ENCODE results near the gene HCFC1.
A peak's percentile ranks its signal among the peaks of the same experiment; 100 is the strongest.

The HCFC1 gene

DNA sequence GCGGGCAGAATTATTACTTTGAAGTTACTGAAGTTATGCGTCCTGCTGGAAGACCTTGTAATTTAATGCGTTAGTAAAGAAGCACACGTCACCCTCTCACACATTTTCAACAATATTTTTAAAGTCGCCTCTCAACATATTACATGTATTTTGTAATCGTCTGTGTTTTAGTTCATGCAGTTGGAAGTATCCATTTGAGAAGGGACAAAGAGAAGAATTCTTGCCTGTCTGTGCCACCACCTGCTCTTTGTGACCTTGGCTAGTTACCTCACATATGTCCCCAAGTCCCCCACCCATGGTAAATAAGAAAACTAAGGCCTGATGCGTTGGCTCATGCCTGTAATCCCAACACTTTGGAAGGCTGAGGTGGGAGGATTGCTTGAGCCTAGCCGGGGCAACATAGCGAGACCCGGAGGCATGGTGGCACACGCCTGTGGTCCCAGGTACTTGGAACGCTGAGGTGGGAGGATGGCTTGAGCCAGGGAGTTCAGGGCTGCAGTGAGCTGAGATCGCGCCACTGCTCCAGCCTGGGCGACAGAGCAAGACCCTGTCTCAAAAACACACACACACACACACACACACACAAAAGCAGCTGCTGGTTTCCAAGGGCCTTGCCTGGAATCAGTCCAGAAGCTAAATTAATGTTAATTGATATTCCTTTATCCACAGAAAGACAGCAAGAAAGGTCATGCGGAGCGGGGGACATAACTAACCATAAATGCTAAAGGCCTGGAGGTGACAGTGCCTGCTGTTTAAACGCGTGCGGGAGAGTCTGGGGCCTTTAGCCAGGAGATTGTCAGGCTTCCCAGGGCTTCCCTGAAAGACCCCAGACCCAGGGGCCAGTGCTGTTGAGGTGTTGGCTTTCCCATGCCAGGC is 1.7 kb upstream of the HCFC1 start:
- DNase-seq, result peak in 2 of 6 experiments; percentile 58 to 67

DNA sequence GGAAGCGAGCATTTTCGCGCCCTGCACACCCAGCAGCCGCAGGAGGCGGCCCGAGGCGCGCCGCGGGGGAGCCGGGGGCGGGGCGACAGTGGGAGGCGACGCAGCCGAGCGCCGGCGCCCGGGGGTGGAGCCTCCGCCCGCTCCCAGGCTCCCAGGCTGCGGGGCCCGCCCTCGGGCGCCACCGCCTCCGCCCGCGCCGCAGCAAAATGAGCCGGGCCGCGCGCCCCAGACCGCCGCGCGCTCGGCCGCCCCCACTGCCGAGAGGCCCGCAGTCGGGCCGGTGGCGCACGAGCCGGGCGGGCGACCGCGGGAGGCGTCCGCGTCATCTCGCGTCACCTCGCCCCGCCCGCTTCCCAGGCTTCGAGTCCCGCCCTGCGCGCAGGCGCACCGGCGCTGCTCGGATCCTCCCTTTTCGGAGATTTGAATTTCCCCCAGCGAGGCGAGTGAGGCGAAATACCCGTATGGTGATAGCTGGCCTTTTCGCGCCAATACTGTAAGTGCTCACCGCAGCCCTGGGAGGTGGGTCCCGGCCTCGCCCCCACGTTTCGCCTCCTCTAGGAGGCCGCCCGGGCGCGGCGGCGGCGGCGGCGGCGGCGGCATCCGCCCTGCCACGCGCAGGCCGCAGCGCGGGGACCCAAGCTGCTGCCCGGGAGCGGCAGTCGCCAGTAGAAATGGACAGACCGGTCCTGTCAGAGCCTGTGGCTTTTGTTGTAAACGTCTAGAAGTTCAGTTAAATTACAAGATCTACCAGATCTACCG is 929 bp upstream of the HCFC1 start, which contains the start of gene TMEM187:
Gene TMEM187 (plus strand): TSS at position 387 of the 759 bp plus-strand sequence. CDS start 9,309 bp downstream, outside the sequence.
- peak; percentile 82 to 96 (median 82) for DNase-seq

DNA sequence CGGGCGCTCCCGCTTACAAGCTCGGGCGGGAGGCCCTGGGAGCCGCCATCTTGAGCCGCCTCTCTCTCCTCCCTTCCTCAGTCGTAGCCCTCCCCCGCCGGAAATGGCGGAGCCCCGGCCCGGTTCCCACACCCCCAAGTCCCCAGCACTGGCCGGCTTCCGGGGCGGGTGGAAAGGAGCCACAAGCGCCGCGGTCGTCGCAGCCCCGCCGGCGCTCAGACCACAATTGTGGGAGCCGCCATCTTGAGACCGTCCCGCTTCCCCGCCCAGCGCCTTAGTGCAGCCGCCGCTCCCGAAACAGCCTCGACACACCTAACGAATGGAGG is 531 bp downstream of the HCFC1 start:
- DNase-seq, result peak; percentile 74 to 96 (median 84)

DNA sequence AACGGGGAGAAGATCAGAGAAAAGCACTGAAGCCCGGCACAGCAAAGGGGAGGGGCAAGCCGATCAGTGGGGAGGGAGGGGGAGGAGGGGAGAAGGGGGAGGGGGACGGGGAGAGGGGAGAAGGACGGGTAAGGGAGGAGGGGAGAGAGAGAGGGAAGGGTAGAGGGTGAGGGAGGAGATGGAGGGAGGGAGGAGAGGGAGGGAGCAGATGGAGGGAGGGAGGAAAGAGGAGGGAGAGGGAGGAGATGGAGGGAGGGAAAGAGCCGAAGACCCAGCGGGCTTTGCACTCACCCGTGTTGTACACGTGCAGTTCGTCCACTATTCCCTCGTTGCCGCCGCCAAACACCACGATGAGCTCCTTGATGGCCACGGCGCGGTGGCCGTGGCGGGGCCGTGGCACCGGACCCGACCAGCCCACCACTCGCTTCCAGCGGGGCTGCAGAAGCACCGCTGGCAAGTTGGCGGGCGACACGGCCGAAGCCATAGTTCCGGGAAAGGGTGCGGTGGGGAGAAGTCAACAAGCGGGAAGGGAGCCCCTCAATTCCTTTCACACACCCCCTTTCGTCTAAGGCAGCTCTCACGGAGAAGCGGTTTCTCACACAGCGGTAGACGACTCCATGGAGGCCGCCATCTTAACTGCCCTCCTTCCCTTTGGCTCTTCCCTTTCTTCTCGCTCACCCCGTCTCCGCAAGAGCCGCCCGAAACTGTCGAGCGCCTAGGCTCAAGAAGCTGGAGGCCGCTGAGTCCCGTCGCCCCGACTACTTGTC is 1.1 kb downstream of the HCFC1 start:
- peak in 2 of 6 experiments; percentile 37 to 94 for DNase-seq

DNA sequence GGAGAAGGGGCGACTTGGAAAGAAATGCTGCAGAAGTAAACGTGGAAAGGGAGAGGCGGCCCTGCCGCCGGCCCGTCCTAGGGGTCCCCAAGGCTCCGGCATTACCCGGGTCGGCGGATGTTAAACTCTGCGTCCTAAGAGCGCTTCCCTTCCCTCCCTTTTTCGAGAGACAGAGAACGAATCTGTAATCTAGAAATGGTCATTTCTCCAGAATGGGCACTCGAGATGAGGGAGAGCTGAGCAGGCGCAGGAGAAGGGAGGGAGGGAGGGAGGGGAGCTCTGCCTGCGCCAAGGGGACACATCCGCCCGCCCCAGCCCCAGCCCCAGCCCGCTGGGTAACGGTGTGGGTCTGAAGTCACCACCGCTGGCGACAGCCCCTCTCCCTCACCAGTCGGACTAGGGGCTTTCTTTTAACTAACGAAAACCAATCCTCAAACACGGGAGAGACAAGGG is 1.7 kb downstream of the HCFC1 start:
- peak in 2 of 6 experiments; percentile 37 to 48 for DNase-seq

DNA sequence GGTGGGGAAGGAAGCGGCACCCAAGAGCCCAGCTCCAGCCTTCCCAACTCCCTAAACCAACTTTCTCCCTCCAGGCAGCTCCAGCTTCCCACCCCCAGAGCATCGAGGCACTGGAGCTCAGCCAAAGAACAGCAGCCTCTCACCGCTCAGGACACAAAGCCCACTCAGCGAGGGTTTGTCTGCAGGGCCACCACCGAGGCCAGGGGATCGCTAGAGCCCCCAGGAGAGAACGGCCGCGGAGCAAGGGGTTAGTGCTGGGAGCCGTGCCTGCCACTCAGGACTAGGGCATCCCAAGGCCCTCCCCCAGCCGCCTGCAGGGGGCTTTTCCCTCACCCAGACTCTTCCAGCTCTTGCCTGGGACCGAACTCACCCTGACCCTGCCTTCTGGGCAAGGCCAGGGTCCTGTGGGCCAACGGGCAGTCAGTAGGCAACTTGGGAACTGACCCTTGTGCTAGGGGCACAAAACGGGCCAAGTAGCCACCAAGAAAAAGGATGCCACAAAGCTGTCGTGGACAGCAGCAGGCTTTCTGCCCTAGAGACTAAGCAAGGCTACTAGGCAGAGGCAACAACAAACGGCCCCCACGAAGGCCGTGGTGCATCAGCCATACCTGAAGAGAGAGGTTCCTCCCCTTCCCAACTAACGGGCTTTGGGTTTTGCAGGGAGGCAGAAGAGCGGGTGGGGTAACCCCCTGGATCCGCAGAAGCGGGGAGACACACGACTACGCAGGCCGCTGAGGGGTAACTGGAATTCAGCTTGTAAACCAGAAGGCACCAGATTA is 2.3 kb downstream of the HCFC1 start:
- DNase-seq, result peak in 2 of 6 experiments; percentile 17 to 48

DNA sequence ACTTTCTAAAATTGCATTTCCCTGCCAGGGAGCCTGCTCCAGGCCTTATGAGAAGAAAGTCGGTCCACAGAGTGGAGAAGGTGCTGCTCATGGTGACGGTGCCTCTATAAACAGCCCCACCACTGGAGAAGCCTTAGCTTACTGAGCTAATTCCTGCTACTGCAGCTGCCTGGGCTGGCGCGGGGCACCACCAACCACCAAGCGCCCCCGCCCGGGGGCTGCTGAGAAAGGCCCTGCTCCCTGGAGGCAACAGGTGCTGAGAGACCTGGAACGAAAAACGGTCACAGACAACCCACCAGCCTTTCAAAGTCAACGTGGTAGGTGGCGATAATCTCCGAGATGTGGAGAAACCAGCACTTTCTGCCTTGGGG is 2.9 kb downstream of the HCFC1 start:
- DNase-seq, result peak; percentile 24 to 54 (median 36)

DNA sequence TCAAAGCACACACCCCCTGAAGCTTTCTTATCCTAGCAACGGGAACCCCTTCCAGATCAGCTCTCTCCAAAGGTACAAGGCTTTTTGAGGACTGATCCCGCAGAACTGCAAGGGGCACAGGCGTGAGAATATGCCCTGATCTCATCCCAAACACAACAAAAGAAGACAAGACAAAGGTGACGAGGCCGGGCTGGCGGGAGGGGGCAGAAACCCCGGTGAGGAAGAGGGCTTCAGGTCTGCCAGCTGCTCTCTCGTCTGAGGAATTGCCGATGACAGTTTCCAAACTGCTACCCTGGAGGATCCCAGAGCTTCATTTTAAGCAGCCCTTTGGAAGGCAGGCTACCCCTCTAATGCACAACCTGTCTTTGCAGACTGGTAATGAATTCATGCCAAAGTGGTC is 3.4 kb downstream of the HCFC1 start:
- DNase-seq, result no peak

DNA sequence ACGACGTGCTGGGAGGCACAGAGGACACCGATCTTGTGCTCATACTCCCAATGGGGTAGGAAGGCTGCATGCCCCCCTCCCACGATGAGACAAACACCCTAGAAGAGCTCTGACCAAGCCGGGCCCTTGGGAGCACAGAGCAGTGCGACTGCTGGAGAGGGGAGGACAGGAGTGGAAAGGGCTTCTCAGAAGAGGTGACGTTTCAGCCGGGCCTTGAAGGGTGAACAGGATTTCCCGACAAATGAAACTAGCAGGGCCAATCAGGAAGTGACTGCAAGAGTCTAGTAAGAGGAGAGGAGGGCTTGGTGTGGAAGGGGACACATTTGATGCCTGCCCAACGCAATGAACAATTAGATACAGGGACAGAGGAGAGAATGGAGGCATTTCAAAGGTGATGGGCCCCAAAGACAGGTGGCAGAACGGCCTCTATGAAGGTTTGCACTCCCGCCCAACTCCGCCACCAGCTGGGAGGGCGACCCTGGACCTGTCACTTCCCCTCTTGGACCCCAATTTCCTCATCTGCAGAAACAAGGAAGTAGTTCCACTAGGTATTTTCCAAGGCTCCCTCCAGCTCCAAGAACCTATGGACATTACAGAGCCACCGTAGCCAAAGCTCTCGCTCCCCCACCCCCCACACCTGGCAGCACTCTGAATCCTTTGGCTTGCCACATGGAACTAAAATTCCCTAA is 3.9 kb downstream of the HCFC1 start:
- peak in 5 of 6 experiments; percentile 20 to 51 (median 35) for DNase-seq

DNA sequence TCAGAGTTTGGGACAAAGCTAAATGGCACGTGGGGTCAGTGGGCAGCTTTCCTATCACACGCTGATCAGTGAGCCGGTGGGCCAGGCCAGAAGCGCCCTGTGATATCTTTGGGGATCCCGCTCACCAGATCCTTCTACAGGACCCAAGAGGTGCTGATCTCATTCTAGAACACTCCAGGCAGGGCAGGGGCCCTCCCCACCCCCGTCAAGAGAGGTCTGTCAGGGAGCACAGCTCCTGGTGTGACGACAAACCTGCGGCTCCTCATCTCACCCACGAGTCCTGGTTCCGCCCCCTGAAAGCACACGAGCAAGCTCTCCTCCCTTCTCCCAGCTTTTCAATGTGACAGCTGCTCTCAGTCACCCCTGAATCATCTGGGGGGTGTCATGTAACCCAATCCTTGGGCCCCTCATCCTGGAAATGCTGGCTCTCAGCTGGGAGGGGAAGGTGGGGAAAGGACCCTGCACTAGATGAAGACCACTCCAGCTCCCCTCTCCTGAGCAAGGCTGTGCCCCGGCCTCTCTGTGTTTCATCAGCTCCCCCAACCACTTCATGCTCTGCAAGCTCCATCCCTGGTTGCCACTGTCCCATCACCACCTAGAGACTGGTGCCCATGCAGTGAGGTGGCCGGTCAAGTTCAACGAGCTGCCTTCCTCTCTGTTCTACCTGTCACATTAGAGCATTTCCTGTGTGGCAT is 4.6 kb downstream of the HCFC1 start:
- DNase-seq, result no peak

DNA sequence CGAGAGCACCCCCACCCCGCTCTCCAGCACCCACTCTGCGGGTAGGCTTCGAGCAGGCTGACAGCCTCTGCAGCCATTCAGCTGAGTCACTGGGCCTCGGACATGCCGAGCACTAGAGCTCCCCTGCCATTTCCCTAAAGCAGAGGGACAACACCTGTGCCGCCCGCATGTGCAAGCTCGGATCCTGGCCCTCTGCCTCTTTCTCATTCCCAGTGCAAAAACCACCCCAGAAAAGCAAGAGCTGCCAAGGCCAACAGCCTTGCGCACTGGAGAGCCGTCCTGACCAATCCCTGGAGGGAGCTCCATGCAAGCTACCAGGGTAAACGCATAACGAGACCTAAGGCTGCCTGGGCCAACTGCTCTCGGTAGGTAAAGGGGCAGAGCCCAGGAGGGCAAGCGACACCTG is 5.3 kb downstream of the HCFC1 start:
- DNase-seq, result no peak

DNA sequence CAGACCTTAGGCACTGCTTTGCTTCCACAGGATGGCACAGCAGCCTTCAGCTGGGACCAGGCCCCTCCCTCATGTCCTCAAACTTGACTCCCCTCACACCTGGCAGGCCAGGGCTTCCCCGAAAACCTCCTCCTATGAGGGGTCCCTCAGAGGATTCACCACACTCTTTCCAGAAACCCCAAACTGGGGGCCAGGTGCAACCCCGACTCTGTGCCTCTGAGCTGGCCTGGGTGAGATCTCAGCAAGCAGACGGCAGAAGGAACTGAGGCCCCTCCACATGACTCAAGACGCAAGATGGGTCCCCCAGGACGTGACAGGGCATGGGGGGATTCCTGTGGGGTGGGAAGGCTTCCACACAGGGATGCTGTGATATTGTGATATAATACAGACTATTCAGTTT is 6.2 kb downstream of the HCFC1 start:
- DNase-seq, result no peak

DNA sequence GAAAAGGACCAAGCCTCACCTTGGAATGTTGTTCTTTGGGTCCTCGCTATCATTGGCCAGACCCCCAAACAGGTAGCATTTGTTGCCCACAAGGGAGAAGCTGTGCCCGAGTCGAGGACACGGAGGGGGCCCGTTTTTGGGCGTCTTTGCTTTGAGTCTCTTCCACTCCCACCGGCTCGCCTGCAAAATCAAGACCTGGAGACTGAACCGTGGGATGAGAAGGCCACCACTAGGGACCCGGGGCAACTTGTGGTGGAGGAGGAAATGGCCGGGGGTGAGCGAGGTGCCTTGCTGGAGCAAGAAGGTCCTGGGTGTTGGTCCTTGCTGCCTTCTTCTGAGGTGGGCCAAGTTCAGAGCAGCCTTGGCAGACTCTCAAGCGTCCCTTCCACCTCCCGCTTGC is 7.5 kb downstream of the HCFC1 start:
- no peak for DNase-seq

DNA sequence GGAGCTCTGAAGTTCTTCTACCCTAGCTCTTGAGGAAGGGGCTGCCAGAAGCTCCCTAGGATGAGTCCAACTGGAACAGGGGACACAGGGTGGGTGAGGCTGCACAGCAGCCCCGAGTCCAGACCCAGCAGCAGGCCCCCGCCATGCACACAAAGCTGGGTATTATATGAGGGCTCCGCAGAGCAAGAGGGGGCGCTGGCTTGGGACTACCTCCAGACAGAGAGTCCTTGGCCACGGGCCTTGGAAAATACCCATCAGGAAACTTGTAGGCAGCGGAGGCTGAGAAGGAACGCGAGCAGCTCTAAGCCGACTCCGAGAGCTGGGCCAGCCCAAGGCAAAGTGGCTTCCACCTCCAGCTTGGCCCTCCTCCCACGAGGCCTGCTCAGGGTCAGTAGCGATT is 8.1 kb downstream of the HCFC1 start:
- no peak for DNase-seq

DNA sequence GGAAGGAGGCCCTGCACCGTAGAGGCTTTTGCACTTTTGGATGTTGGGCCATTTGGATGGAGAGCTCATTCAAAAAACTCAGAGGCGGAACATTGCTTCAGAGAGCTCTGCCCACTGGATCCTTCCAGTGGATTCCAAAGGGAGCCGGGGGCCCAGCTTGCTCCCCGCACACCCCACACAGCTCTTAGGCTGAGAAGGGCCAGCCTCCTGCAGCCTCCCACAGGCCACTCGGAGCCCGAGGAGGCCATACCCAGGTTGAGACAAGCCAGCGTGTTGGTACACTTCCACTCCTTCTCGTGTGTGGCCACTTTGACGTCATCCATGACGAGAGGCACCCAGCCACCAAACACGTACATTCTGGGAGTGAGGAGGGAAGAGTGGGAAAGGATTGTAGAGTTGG is 10.3 kb downstream of the HCFC1 start:
- no peak for DNase-seq

DNA sequence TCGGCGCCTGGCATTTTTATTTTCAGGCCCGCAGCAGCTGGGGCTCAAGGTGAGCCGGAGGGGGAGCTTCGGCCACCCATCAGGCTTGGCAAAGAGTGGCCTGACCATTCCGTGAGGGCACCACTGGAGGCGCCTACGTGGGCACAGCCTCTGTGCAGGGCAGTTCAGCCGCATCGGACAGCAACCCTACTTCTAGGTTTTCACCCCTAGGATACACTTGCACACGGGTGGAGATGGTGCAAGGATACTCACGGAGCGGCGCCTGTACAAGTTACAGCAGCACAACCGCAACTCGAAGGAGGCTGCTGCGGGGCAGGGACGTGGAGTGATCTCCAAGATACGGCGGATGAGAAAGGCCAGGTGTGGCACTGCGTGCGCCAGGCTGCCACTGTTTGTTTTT is 10.8 kb downstream of the HCFC1 start:
- no peak for DNase-seq

DNA sequence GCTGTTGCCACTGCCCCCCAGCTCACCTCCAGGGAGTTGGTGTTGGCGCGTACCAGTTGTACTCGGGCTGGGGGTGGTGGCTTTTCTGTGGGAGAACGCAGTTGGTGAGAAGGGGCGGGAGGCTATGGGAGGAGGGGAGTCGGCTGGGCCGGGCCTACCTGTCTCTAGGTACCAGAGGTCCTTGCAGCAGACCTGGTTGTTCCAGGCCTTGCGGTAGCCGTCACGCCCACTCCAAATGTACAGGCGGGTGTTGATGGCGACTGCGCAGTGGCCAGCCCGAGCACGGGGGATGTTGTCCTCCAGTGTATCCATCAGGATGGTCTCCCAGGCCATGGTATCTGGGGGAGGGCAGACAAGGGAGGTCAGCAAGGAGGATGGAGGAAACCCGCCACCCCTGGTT is 11.5 kb downstream of the HCFC1 start:
- no peak for DNase-seq

DNA sequence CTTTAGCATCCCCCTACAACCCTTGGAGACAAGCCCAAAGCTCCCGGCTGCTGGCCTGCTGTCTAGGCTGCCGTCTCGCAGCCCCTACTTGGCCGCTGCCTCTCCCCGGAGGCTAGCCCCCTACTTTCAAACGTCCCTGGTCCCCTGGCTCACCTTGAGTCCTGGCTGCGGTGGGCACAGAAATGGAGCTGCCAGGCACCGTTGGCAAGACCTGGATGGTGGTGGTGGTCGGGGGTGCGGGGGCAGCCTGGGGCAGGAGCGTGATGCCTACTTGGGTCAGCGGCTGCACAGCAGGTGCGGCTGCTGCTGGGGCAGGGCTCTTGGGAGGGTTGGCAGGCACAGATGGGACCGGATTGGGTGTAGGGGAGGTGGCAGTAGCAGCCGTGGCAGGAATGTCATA is 12.0 kb downstream of the HCFC1 start:
- DNase-seq, result no peak

DNA sequence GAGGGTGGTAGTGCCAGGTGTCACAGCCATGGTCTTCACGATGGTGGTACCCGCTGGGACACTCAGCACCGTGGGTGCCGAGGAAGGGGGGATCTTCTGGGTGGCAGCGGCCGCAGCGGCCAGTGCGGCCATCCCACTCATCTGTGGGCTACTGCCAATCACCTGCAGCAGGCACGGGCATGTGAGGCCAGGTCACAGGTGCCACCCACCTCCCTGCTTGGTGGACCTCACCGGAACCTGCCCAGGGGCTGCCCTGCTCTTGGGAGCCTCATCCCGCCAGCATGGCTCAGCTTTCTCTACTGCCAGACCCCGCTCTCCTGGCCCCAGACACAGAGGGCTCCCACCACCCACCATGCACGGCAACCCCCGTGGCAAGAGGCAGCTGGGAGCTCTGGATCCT is 13.0 kb downstream of the HCFC1 start:
- DNase-seq, result no peak

DNA sequence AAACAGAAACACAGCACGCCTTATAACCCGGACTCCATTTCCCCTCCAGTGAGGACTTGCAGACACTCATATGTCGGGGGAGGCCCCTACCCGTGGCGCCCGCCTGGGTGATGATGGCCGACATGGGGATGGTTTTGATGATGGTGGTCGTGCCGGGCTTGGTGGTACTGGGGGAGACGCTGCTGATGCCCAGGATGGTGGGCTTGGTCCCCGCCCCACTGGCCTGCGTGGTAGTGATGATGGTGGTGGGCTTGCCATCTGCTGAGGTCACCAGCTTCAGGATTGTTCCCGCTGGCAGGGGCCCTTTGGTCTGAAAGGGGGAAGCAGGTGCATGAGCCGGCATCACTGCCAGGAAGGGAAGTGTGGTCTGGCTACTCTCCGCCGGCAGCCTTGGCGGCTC is 14.4 kb downstream of the HCFC1 start:
- DNase-seq, result no peak
